Astrocyte of the cerebellum (primary cell): ENCODE measurements around the gene PSMB7.

Source experiments
- DNase-seq: peaks from one replicate; pipeline ENCODE4 v3.0.0-alpha.2; 2011; ENCODE audit warnings: low read depth
- H3K4me3 ChIP-seq: 2 replicates; pipeline ENCODE4 v1.5.1; 2011; ENCODE audit warnings: mild to moderate bottlenecking, low read depth, low read length, moderate library complexity
- in situ Hi-C: cut with HindIII; loops from 2 replicates; pipeline ENCODE4 v1.10.0; 2017; ENCODE audit warnings: low sequenced_read_pairs
- TF ChIP-seq, protein P1 (sequence below): IDR thresholded peaks from 2 replicates; pipeline ENCODE4 v1.5.1; 2012; ENCODE audit warnings: low read length, low read depth, moderate library complexity, mild to moderate bottlenecking; ENCODE audit errors: missing control alignments

The PSMB7 gene

GRCh38 chr9:124419832-124420489 is 4.7 kb upstream of the PSMB7 start:
- in situ Hi-C loops: loop anchor here (5.0 kb wide), 1 partner anchor 117 kb away; no protein-coding TSS in a partner anchor
- H3K4me3 ChIP-seq: no peak overlapping the region
- TF ChIP-seq, protein P1, sequence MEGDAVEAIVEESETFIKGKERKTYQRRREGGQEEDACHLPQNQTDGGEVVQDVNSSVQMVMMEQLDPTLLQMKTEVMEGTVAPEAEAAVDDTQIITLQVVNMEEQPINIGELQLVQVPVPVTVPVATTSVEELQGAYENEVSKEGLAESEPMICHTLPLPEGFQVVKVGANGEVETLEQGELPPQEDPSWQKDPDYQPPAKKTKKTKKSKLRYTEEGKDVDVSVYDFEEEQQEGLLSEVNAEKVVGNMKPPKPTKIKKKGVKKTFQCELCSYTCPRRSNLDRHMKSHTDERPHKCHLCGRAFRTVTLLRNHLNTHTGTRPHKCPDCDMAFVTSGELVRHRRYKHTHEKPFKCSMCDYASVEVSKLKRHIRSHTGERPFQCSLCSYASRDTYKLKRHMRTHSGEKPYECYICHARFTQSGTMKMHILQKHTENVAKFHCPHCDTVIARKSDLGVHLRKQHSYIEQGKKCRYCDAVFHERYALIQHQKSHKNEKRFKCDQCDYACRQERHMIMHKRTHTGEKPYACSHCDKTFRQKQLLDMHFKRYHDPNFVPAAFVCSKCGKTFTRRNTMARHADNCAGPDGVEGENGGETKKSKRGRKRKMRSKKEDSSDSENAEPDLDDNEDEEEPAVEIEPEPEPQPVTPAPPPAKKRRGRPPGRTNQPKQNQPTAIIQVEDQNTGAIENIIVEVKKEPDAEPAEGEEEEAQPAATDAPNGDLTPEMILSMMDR: no peak
- no peak for DNase-seq

DNA sequence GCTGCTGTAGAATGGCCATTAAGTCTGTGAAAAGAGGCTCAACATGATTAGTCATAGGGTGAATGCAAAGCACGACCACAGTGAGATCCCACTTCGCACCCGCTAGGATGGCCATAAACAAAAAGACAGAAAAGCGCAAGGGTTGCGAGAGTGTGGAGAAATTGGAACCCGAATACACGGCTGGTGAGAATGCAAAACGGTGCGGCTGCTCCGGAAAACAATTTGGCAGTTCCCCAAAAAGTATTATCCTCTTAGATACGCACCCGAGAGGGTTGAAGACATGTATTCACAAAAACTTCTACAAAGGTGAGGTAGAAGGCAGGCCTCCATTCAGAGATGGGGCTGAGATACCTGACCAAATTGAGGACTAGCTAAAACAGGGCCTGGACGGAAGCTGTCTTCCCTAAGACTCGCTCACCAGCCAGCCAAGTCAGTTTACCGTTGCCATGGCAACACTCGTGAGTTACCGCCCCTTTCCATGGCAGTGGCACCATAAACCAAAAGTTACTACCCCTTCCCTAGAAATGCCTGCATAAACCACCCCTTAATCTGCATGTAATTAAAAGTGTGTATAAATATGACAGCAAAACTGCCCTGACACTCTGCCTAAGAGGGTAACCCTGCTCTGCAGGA is 726 bp upstream of the PSMB7 start:
- H3K4me3 ChIP-seq: peak overlapping the region; percentile 98
- TF ChIP-seq, protein P1: no peak
- no peak for DNase-seq
- in situ Hi-C loops: loop anchor here (5.0 kb wide), 1 partner anchor 121 kb away; no protein-coding TSS in a partner anchor

- in situ Hi-C loops: loop anchor here (5.0 kb wide), 1 partner anchor 123 kb away; no protein-coding TSS in a partner anchor
Observed at GRCh38 chr9:124414612-124415011, 630 bp downstream of the PSMB7 start.

DNA sequence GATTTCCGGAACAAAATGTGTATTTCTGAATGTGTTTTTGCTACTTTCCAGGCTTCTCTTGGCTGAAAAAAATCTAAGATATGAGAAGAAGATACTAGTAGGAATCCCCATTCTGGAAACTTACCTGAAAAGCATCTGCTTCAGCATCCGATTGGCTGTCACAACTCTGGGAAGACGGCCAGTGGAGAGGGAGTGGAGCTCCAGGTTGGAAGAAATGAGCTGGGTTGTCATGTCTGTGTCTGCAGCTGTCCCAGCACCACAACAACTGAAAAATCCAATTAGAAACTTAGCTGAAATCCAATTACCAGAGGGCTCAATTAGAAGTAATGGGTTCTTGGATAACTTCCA is 3.0 kb downstream of the PSMB7 start:
- DNase-seq: no peak
- no peak overlapping the region for H3K4me3 ChIP-seq
- TF ChIP-seq, protein P1: no peak
- in situ Hi-C loops: no loop called here

More at GRCh38 chr9:124414612-124415011, 630 bp downstream of the PSMB7 start:
- TF ChIP-seq, protein P1: no peak
- peak overlapping the region; percentile 98 for H3K4me3 ChIP-seq
- DNase-seq: no peak

- in situ Hi-C loops: no loop called here
- TF ChIP-seq, protein P1: no peak
- no peak overlapping the region for H3K4me3 ChIP-seq
- DNase-seq: no peak
Observed at GRCh38 chr9:124411514-124412227, 3.6 kb downstream of the PSMB7 start.

DNA sequence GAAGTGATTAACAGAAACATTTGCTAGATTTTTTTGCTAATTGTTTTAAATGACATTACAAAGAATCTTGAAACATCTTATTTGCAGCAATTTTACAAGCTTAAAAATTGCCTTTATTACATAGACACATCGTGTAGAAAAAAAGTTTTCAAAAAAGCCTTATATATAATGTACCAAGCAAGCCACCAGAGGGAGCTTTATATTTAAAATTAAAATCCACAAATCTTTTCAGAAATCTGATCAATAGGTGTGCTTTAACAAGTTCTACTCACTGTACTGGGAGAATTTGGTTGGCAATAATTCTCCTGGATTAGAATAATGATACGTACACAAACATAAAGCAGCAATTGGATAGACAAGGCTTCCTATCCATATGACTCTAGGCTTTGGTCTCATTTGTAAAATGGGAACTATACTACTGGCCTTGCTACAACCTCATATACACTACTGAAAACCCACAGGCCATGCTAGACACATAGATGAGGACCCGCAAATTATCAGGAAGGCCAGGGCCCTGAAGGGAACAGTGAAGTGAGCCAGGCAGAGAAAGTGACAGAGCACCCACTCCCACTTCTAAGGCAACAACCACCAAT is 4.8 kb downstream of the PSMB7 start:
- in situ Hi-C loops: no loop called here
- no peak overlapping the region for H3K4me3 ChIP-seq
- DNase-seq: no peak
- TF ChIP-seq, protein P1: no peak
